Skeletal muscle satellite cell (primary cell): ENCODE results near the gene DMD.

Experiments
- H3K27me3 ChIP-seq: 2 replicates; pipeline ENCODE4 v1.7.0; 2013; ENCODE audit warnings: low read length; ENCODE audit not compliant: control insufficient read depth, insufficient read depth
- H3K36me3 ChIP-seq: 2 replicates; pipeline ENCODE4 v1.7.0; 2013; ENCODE audit warnings: mild to moderate bottlenecking, control low read depth, low read length; ENCODE audit not compliant: insufficient read depth
- H3K4me1 ChIP-seq: 2 replicates; pipeline ENCODE4 v1.7.0; 2013; ENCODE audit warnings: low read length; ENCODE audit not compliant: control insufficient read depth, insufficient read depth
- H3K4me2 ChIP-seq: 2 replicates; pipeline ENCODE4 v1.7.0; 2013; ENCODE audit warnings: mild to moderate bottlenecking, low read length
- H3K4me3 ChIP-seq: 2 replicates; pipeline ENCODE4 v1.7.0; 2013; ENCODE audit warnings: low read length
- H3K9ac ChIP-seq: 2 replicates; pipeline ENCODE4 v1.7.0; 2013; ENCODE audit warnings: mild to moderate bottlenecking, low read depth, low read length, moderate library complexity
- H3K9me3 ChIP-seq: replicated peaks from 2 replicates; pipeline ENCODE4 v1.7.0; 2013; ENCODE audit warnings: mild to moderate bottlenecking, control low read depth, low read length

Gene DMD

GRCh38 chrX:31547416-31547815 is 1663.9 kb downstream of the DMD start:
- Histone ChIP-seq H3K9ac (no peak overlapping the region), H3K4me2 (peak overlapping the region; percentile 31), H3K36me3 (no peaks in the 10 kb centered on the region), H3K9me3 (no peaks in the 10 kb centered on the region), H3K27me3 (no peaks in the 10 kb centered on the region), H3K4me3 (no peak overlapping the region), H3K4me1 (peaks cover 26% of the 10 kb centered on the region)

GRCh38 chrX:31546126-31546525 is 1665.2 kb downstream of the DMD start:
- no peaks in the 10 kb centered on the region for H3K27me3 ChIP-seq

GRCh38 chrX:31545726-31546125 is 1665.6 kb downstream of the DMD start:
- Histone ChIP-seq H3K36me3 (no peaks in the 10 kb centered on the region), H3K4me1 (peaks cover 26% of the 10 kb centered on the region), H3K27me3 (no peaks in the 10 kb centered on the region), H3K4me2 (peak overlapping the region; percentile 18), H3K4me3 (no peak overlapping the region), H3K9ac (no peak overlapping the region), H3K9me3 (no peaks in the 10 kb centered on the region)

More at GRCh38 chrX:31546126-31546525, 1665.2 kb downstream of the DMD start:
- Histone ChIP-seq H3K9me3 (no peaks in the 10 kb centered on the region), H3K4me1 (peaks cover 26% of the 10 kb centered on the region), H3K36me3 (no peaks in the 10 kb centered on the region), H3K4me3 (no peak overlapping the region), H3K9ac (no peak overlapping the region), H3K4me2 (peak overlapping the region; percentile 39)

- no peaks in the 10 kb centered on the region for H3K27me3 ChIP-seq
- no peak overlapping the region for H3K4me3 ChIP-seq
- H3K9me3 ChIP-seq = no peaks in the 10 kb centered on the region
- H3K36me3 ChIP-seq = no peaks in the 10 kb centered on the region
- H3K4me2 ChIP-seq = no peak overlapping the region
- no peak overlapping the region for H3K9ac ChIP-seq
- peaks cover 26% of the 10 kb centered on the region for H3K4me1 ChIP-seq
Observed at GRCh38 chrX:31545191-31545590, 1666.2 kb downstream of the DMD start.

GRCh38 chrX:31543634-31544033 is 1667.7 kb downstream of the DMD start:
- no peaks in the 10 kb centered on the region for H3K9me3 ChIP-seq
- no peaks in the 10 kb centered on the region for H3K36me3 ChIP-seq
- H3K4me1 ChIP-seq = peaks cover 26% of the 10 kb centered on the region
- no peak overlapping the region for H3K4me3 ChIP-seq
- H3K9ac ChIP-seq = no peak overlapping the region
- no peaks in the 10 kb centered on the region for H3K27me3 ChIP-seq
- no peak overlapping the region for H3K4me2 ChIP-seq

GRCh38 chrX:31542566-31542965 is 1668.8 kb downstream of the DMD start:
- Histone ChIP-seq H3K4me3 (no peak overlapping the region), H3K9me3 (no peaks in the 10 kb centered on the region), H3K9ac (no peak overlapping the region), H3K27me3 (no peaks in the 10 kb centered on the region), H3K36me3 (no peaks in the 10 kb centered on the region), H3K4me1 (peaks cover 21% of the 10 kb centered on the region), H3K4me2 (no peak overlapping the region)

- no peaks in the 10 kb centered on the region for H3K9me3 ChIP-seq
- H3K4me3 ChIP-seq = no peak overlapping the region
- H3K9ac ChIP-seq = no peak overlapping the region
- H3K27me3 ChIP-seq = no peaks in the 10 kb centered on the region
- peaks cover under 1% of the 10 kb centered on the region for H3K4me1 ChIP-seq
- H3K4me2 ChIP-seq = no peak overlapping the region
- H3K36me3 ChIP-seq = no peaks in the 10 kb centered on the region
Observed at GRCh38 chrX:31540313-31540712, 1671.0 kb downstream of the DMD start.

GRCh38 chrX:31527455-31528126 is 1683.8 kb downstream of the DMD start:
- Histone ChIP-seq H3K27me3 (no peaks in the 10 kb centered on the region), H3K4me2 (no peak overlapping the region), H3K4me3 (no peak overlapping the region), H3K4me1 (no peaks in the 10 kb centered on the region), H3K9me3 (no peaks in the 10 kb centered on the region), H3K36me3 (no peaks in the 10 kb centered on the region), H3K9ac (no peak overlapping the region)

GRCh38 chrX:31523884-31524536 is 1687.3 kb downstream of the DMD start:
- H3K4me3 ChIP-seq = no peak overlapping the region
- no peaks in the 10 kb centered on the region for H3K9me3 ChIP-seq
- no peak overlapping the region for H3K4me2 ChIP-seq
- no peaks in the 10 kb centered on the region for H3K36me3 ChIP-seq
- no peaks in the 10 kb centered on the region for H3K4me1 ChIP-seq
- H3K27me3 ChIP-seq = no peaks in the 10 kb centered on the region
- no peak overlapping the region for H3K9ac ChIP-seq

- Histone ChIP-seq H3K4me1 (no peaks in the 10 kb centered on the region), H3K36me3 (no peaks in the 10 kb centered on the region), H3K27me3 (no peaks in the 10 kb centered on the region), H3K4me3 (no peak overlapping the region), H3K4me2 (no peak overlapping the region), H3K9ac (no peak overlapping the region), H3K9me3 (no peaks in the 10 kb centered on the region)
Observed at GRCh38 chrX:31522760-31523159, 1688.6 kb downstream of the DMD start.

- H3K9me3 ChIP-seq = no peaks in the 10 kb centered on the region
- H3K4me3 ChIP-seq = no peak overlapping the region
- H3K9ac ChIP-seq = no peak overlapping the region
- H3K27me3 ChIP-seq = no peaks in the 10 kb centered on the region
- no peaks in the 10 kb centered on the region for H3K36me3 ChIP-seq
- H3K4me1 ChIP-seq = no peaks in the 10 kb centered on the region
- no peak overlapping the region for H3K4me2 ChIP-seq
Observed at GRCh38 chrX:31521941-31522340, 1689.4 kb downstream of the DMD start.

- no peaks in the 10 kb centered on the region for H3K9me3 ChIP-seq
- no peak overlapping the region for H3K9ac ChIP-seq
- H3K4me1 ChIP-seq = no peaks in the 10 kb centered on the region
- H3K4me2 ChIP-seq = no peak overlapping the region
- H3K27me3 ChIP-seq = no peaks in the 10 kb centered on the region
- no peak overlapping the region for H3K4me3 ChIP-seq
- no peaks in the 10 kb centered on the region for H3K36me3 ChIP-seq
Observed at GRCh38 chrX:31516527-31516926, 1694.8 kb downstream of the DMD start.
